K562 (cell line): ENCODE measurements around the gene RBM20. TPM values are rescaled to one million over a fixed set of nuclear protein-coding genes. Genes with fewer than 3 reads are reported as not detected.

Source experiments
- CUX1 ChIP-seq: fragments of 200-800 bp; sonication (Bioruptor generic); IDR thresholded peaks from 2 replicates; pipeline ENCODE4 v1.6.1; 2016; ENCODE audit warnings: missing genetic modification characterization, missing compliant biosample characterization
- CXXC5 ChIP-seq: fragments of 250-450 bp; sonication (Bioruptor Pico); IDR thresholded peaks from 2 replicates; pipeline ENCODE4 v1.8.0; 2022; ENCODE audit warnings: inconsistent platforms, mild to moderate bottlenecking, moderate library complexity
- ETS2 ChIP-seq: IDR thresholded peaks from 2 replicates; pipeline ENCODE4 v1.6.1; 2016; ENCODE audit warnings: borderline replicate concordance, missing genetic modification characterization, mild to moderate bottlenecking, moderate library complexity, missing compliant biosample characterization; ENCODE audit not compliant: poor library complexity, severe bottlenecking
- FOS ChIP-seq: IDR thresholded peaks from 3 replicates; pipeline ENCODE4 v1.6.1; 2011; ENCODE audit not compliant: insufficient read length; ENCODE audit errors: extremely low read depth
- GATAD2B ChIP-seq: fragments of 450-650 bp; IDR thresholded peaks from 2 replicates; pipeline ENCODE4 v1.6.1; 2017; ENCODE audit warnings: mild to moderate bottlenecking, borderline replicate concordance
- HLTF ChIP-seq: fragments of 450-650 bp; IDR thresholded peaks from 2 replicates; pipeline ENCODE4 v1.6.1; 2016
- HMG20A ChIP-seq: fragments of 450-650 bp; formaldehyde crosslinking; conservative IDR thresholded peaks from 2 replicates; pipeline ENCODE4 v1.4.0; 2020; ENCODE audit warnings: mild to moderate bottlenecking, mixed read lengths
- MIER1 ChIP-seq: fragments of 450-650 bp; IDR thresholded peaks from 2 replicates; pipeline ENCODE4 v1.6.1; 2016; ENCODE audit warnings: antibody characterized with exemption, mild to moderate bottlenecking, low read depth
- PHTF2 ChIP-seq: fragments of 250-450 bp; sonication (Bioruptor Pico); IDR thresholded peaks from 2 replicates; pipeline ENCODE4 v1.5.0; 2021; ENCODE audit warnings: mild to moderate bottlenecking
- SAP30 ChIP-seq: fragments of 200-600 bp; sonication (generic); IDR thresholded peaks from 2 replicates; pipeline ENCODE4 v1.6.1; 2012; ENCODE audit warnings: borderline replicate concordance, low read depth, mild to moderate bottlenecking, moderate library complexity, low read length, control low read depth, inconsistent platforms; ENCODE audit not compliant: insufficient read depth, poor library complexity, severe bottlenecking
- SPI1 ChIP-seq: IDR thresholded peaks from 2 replicates; pipeline ENCODE4 v1.6.1; 2011; ENCODE audit warnings: low read depth, low read length, control low read depth, borderline replicate concordance
- TAF1 ChIP-seq: IDR thresholded peaks from 2 replicates; pipeline ENCODE4 v1.6.1; 2011; ENCODE audit warnings: mild to moderate bottlenecking, low read length, moderate library complexity; ENCODE audit not compliant: insufficient read depth, control insufficient read depth, severe bottlenecking; ENCODE audit errors: extremely low read depth
- TRIM28 ChIP-seq: fragments of 450-650 bp; IDR thresholded peaks from 2 replicates; pipeline ENCODE4 v1.6.1; 2017
- WHSC1 ChIP-seq: IDR thresholded peaks from one replicate; pipeline ENCODE4 v1.6.1; 2012; ENCODE audit warnings: low read length, control low read depth, inconsistent platforms
- ZNF184 ChIP-seq: sonication (generic); formaldehyde crosslinking; IDR thresholded peaks from 2 replicates; pipeline ENCODE4 v1.5.0; 2020; ENCODE audit warnings: missing genetic modification reagents
- ZNF347 ChIP-seq: fragments of 450-650 bp; formaldehyde crosslinking; IDR thresholded peaks from 2 replicates; pipeline ENCODE4 v1.4.0; 2020; ENCODE audit warnings: low read depth, mild to moderate bottlenecking, moderate library complexity
- ZNF431 ChIP-seq: sonication (generic); formaldehyde crosslinking; IDR thresholded peaks from 2 replicates; pipeline ENCODE4 v1.8.0; 2022; ENCODE audit warnings: mild to moderate bottlenecking, missing genetic modification reagents
- polyA plus RNA-seq, 8 experiments: library from polyadenylated mRNA; depleted of rRNA in 4 of 8; stranded (reverse) in 5 of 8; unstranded in 3 of 8; fragments of >200 nt; fragmentation: Nextera tagmentation in 2 of 8; fragmentation: Illumina TruSeq in 1 of 8; extraction: Ambion mirVana in 2 of 8; extraction: Trizol in 1 of 8; gene quantifications; 2 replicates each; pipeline versions ENCODE4 v1.2.1 to v1.2.3, GENCODE V29; 2011 to 2014; ENCODE audit warnings: inconsistent platforms in 1 of 8, missing spikeins in 1 of 8
- total RNA-seq, 7 experiments: library from RNA; depleted of rRNA in 6 of 7; stranded (reverse); fragments of >200 nt in 6 of 7; fragmentation: Illumina TruSeq in 2 of 7; extraction: Trizol in 2 of 7; gene quantifications; 2 replicates each; pipeline versions ENCODE4 v1.2.1 to v1.2.3, GENCODE V29; 2011 to 2021; ENCODE audit warnings: low replicate concordance in 1 of 7
- TF ChIP-seq, protein P1 (sequence below): fragments of 250-450 bp; sonication (Bioruptor Pico); IDR thresholded peaks from 2 replicates; pipeline ENCODE4 v1.4.0; 2020; ENCODE audit warnings: mild to moderate bottlenecking, moderate library complexity

The RBM20 gene
- total and polyA plus RNA-seq, 9 of the 15 experiments (the other 6 are each of a cell fraction or from before 2014, with no cell fraction given): 0.63 to 5.7 (median 3.2) TPM

GRCh38 chr10:110643653-110644597 is at the start of gene RBM20 (continued):
- TF ChIP-seq HLTF: no peak
- TF ChIP-seq SPI1: no peak
- peak; percentile 38 for TF ChIP-seq SAP30
- TF ChIP-seq GATAD2B: no peak
- TF ChIP-seq TRIM28: no peak
- peak; percentile 55 for TF ChIP-seq CXXC5 (CRISPR knock-in tag)
- no peak for TF ChIP-seq HMG20A
- TF ChIP-seq FOS: no peak
- peak; percentile 53 for TF ChIP-seq TAF1
- no peak for TF ChIP-seq ZNF184 (CRISPR knock-in tag)
- no peak for TF ChIP-seq ZNF431 (CRISPR knock-in tag)
- no peak for TF ChIP-seq ZNF347 (CRISPR knock-in tag)
- no peak for TF ChIP-seq WHSC1
- TF ChIP-seq PHTF2 (CRISPR knock-in tag): no peak
- TF ChIP-seq ETS2 (tag): no peak
- no peak for TF ChIP-seq MIER1
- no peak for TF ChIP-seq CUX1 (CRISPR knock-in tag)
- TF ChIP-seq, protein P1, sequence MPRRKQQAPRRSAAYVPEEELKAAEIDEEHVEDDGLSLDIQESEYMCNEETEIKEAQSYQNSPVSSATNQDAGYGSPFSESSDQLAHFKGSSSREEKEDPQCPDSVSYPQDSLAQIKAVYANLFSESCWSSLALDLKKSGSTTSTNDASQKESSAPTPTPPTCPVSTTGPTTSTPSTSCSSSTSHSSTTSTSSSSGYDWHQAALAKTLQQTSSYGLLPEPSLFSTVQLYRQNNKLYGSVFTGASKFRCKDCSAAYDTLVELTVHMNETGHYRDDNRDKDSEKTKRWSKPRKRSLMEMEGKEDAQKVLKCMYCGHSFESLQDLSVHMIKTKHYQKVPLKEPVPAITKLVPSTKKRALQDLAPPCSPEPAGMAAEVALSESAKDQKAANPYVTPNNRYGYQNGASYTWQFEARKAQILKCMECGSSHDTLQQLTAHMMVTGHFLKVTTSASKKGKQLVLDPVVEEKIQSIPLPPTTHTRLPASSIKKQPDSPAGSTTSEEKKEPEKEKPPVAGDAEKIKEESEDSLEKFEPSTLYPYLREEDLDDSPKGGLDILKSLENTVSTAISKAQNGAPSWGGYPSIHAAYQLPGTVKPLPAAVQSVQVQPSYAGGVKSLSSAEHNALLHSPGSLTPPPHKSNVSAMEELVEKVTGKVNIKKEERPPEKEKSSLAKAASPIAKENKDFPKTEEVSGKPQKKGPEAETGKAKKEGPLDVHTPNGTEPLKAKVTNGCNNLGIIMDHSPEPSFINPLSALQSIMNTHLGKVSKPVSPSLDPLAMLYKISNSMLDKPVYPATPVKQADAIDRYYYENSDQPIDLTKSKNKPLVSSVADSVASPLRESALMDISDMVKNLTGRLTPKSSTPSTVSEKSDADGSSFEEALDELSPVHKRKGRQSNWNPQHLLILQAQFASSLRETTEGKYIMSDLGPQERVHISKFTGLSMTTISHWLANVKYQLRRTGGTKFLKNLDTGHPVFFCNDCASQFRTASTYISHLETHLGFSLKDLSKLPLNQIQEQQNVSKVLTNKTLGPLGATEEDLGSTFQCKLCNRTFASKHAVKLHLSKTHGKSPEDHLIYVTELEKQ (CRISPR knock-in tag): no peak
